HEK293 (cell line): ENCODE measurements around the gene PTPRK.
A peak's percentile ranks its signal among the peaks of the same experiment; 100 is the strongest.

ENCODE experiments used
- CTCF ChIA-PET: fragments of 350-600 bp; formaldehyde crosslinking; extraction: SDS; loops from one replicate; lab custom pipeline; 2021; ENCODE audit warnings: antibody characterized with exemption; lab: Yijun Ruan, JAX
- POLR2A ChIA-PET: fragments of 300-600 bp; formaldehyde crosslinking; extraction: SDS; loops from one replicate; lab custom pipeline; 2020; ENCODE audit warnings: antibody characterized with exemption, inconsistent platforms; lab: Yijun Ruan, JAX
- H3K27ac ChIP-seq: fragments of 200-500 bp; sonication (Bioruptor generic); 2 replicates; pipeline ENCODE4 v1.5.1; 2014; ENCODE audit warnings: low read depth, low read length, control low read depth, inconsistent platforms; ENCODE audit errors: extremely low read depth
- H3K36me3 ChIP-seq, 2 experiments: fragments of 200-500 bp in 1 of 2; sonication (Bioruptor generic) in 1 of 2; 1 replicate in 1 of 2; 2 replicates in 1 of 2; pipeline ENCODE4 v1.5.1; 2014 to 2017; ENCODE audit warnings: inconsistent platforms in 2 of 2, low read length in 2 of 2; ENCODE audit not compliant: control insufficient read depth in 2 of 2, insufficient read depth in 1 of 2
- H3K4me1 ChIP-seq: fragments of 200-500 bp; sonication (Bioruptor generic); 2 replicates; pipeline ENCODE4 v1.5.1; 2014; ENCODE audit warnings: mild to moderate bottlenecking, low read length, inconsistent platforms; ENCODE audit not compliant: control insufficient read depth, insufficient read depth
- H3K4me3 ChIP-seq: 2 replicates; pipeline ENCODE4 v1.5.1; 2011; ENCODE audit warnings: low read depth, mild to moderate bottlenecking, control low read depth, low read length, moderate library complexity
- H3K9me3 ChIP-seq: fragments of 200-500 bp; sonication (Bioruptor generic); 2 replicates; pipeline ENCODE4 v1.5.1; 2014; ENCODE audit warnings: low read depth, low read length, inconsistent platforms; ENCODE audit not compliant: control insufficient read depth, insufficient read depth
- GLI2 ChIP-seq: fragments of 450-650 bp; formaldehyde crosslinking; IDR thresholded peaks from 2 replicates; pipeline ENCODE4; 2017; ENCODE audit warnings: missing biosample characterization, missing genetic modification characterization, low read depth, borderline replicate concordance
- KLF8 ChIP-seq: fragments of 450-650 bp; formaldehyde crosslinking; IDR thresholded peaks from 2 replicates; pipeline ENCODE4 v1.5.1; 2016; ENCODE audit warnings: missing biosample characterization, missing genetic modification characterization
- PRDM1 ChIP-seq: fragments of 450-650 bp; formaldehyde crosslinking; IDR thresholded peaks from 2 replicates; pipeline ENCODE4; 2016; ENCODE audit warnings: missing biosample characterization, missing genetic modification characterization
- SP7 ChIP-seq: fragments of 450-650 bp; formaldehyde crosslinking; IDR thresholded peaks from 2 replicates; pipeline ENCODE4 v1.5.1; 2016; ENCODE audit warnings: missing biosample characterization, missing genetic modification characterization
- TRIM28 ChIP-seq: IDR thresholded peaks from 2 replicates; pipeline ENCODE4 v1.6.1; 2011; ENCODE audit warnings: low read length, control low read depth, borderline replicate concordance
- ZBTB1 ChIP-seq: fragments of 450-650 bp; formaldehyde crosslinking; IDR thresholded peaks from 2 replicates; pipeline ENCODE4 v1.5.1; 2016; ENCODE audit warnings: missing biosample characterization, missing genetic modification characterization
- ZBTB21 ChIP-seq: fragments of 450-650 bp; formaldehyde crosslinking; IDR thresholded peaks from 2 replicates; pipeline ENCODE4 v1.5.1; 2017; ENCODE audit warnings: missing biosample characterization, missing genetic modification characterization
- ZIC2 ChIP-seq: fragments of 450-650 bp; formaldehyde crosslinking; IDR thresholded peaks from 2 replicates; pipeline ENCODE4 v1.5.1; 2016; ENCODE audit warnings: missing biosample characterization, missing genetic modification characterization
- ZNF174 ChIP-seq: fragments of 450-650 bp; formaldehyde crosslinking; IDR thresholded peaks from 2 replicates; pipeline ENCODE4 v1.5.0; 2017; ENCODE audit warnings: missing biosample characterization, mild to moderate bottlenecking, missing genetic modification characterization
- ZNF311 ChIP-seq: fragments of 450-650 bp; formaldehyde crosslinking; IDR thresholded peaks from 2 replicates; pipeline ENCODE4 v1.5.1; 2017; ENCODE audit warnings: missing biosample characterization, missing genetic modification characterization, borderline replicate concordance
- ZNF335 ChIP-seq: fragments of 450-650 bp; formaldehyde crosslinking; conservative IDR thresholded peaks from 2 replicates; pipeline ENCODE4 v1.5.1; 2016; ENCODE audit warnings: missing biosample characterization, missing genetic modification characterization
- ZNF354C ChIP-seq: fragments of 450-650 bp; formaldehyde crosslinking; IDR thresholded peaks from 2 replicates; pipeline ENCODE4 v1.5.1; 2016; ENCODE audit warnings: missing biosample characterization, missing genetic modification characterization, low read depth, borderline replicate concordance
- ZNF366 ChIP-seq: fragments of 450-650 bp; formaldehyde crosslinking; conservative IDR thresholded peaks from 2 replicates; pipeline ENCODE4 v1.5.1; 2016; ENCODE audit warnings: missing biosample characterization, missing genetic modification characterization
- ZNF404 ChIP-seq: fragments of 450-650 bp; formaldehyde crosslinking; IDR thresholded peaks from 2 replicates; pipeline ENCODE4 v1.5.1; 2017; ENCODE audit warnings: missing biosample characterization, missing genetic modification characterization
- ZNF521 ChIP-seq: fragments of 450-650 bp; formaldehyde crosslinking; IDR thresholded peaks from 2 replicates; pipeline ENCODE4 v1.5.1; 2017; ENCODE audit warnings: missing biosample characterization, mild to moderate bottlenecking, missing genetic modification characterization
- ZNF658 ChIP-seq: fragments of 450-650 bp; formaldehyde crosslinking; IDR thresholded peaks from 2 replicates; pipeline ENCODE4; 2016; ENCODE audit warnings: missing biosample characterization, missing genetic modification characterization
- ZNF768 ChIP-seq: fragments of 450-650 bp; formaldehyde crosslinking; IDR thresholded peaks from 2 replicates; pipeline ENCODE4 v1.5.1; 2018; ENCODE audit warnings: missing biosample characterization, mild to moderate bottlenecking, missing genetic modification characterization
- ZNF791 ChIP-seq: fragments of 450-650 bp; formaldehyde crosslinking; IDR thresholded peaks from 2 replicates; pipeline ENCODE4 v1.5.1; 2016; ENCODE audit warnings: missing biosample characterization, missing genetic modification characterization
- ZNF843 ChIP-seq: fragments of 450-650 bp; formaldehyde crosslinking; IDR thresholded peaks from 2 replicates; pipeline ENCODE4 v1.5.1; 2016; ENCODE audit warnings: missing biosample characterization, missing genetic modification characterization
- ZSCAN23 ChIP-seq: fragments of 450-650 bp; formaldehyde crosslinking; IDR thresholded peaks from 2 replicates; pipeline ENCODE4 v1.5.1; 2016; ENCODE audit warnings: missing biosample characterization, missing genetic modification characterization
- TF ChIP-seq, protein P1 (sequence below): fragments of 450-650 bp; formaldehyde crosslinking; IDR thresholded peaks from 2 replicates; pipeline ENCODE4 v1.5.1; 2016; ENCODE audit warnings: missing biosample characterization, missing genetic modification characterization, low read depth
- TF ChIP-seq, protein P2 (sequence below): fragments of 450-650 bp; formaldehyde crosslinking; IDR thresholded peaks from 2 replicates; pipeline ENCODE4 v1.5.1; 2016; ENCODE audit warnings: missing biosample characterization, missing genetic modification characterization
- TF ChIP-seq, protein P3 (sequence below): fragments of 450-650 bp; formaldehyde crosslinking; IDR thresholded peaks from 2 replicates; pipeline ENCODE4 v1.5.1; 2016; ENCODE audit warnings: missing biosample characterization, missing genetic modification characterization
- TF ChIP-seq, protein P4 (sequence below): fragments of 450-650 bp; formaldehyde crosslinking; IDR thresholded peaks from 2 replicates; pipeline ENCODE4 v1.5.1; 2016; ENCODE audit warnings: missing biosample characterization, missing genetic modification characterization
- TF ChIP-seq, protein P5 (sequence below): fragments of 450-650 bp; formaldehyde crosslinking; IDR thresholded peaks from 2 replicates; pipeline ENCODE4 v1.5.1; 2016; ENCODE audit warnings: missing biosample characterization, missing genetic modification characterization

The PTPRK gene

DNA sequence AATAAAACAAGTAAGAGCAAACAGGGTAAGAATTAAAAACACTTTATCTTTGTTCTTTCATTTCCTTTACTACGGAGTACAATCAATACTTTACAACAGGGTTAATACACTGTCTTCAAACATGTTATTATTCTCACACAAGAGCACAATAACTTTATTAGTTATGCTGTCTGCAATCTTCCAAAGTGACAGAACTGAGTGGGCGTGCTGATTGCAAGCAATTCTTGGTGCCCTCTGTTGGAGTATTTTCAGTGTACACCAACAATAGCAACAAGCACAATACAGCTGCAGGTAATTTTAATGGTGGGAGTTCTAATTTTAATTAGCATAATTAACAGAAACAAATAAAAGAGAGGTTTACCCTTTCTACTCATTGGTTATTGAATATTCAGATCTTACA is 33.9 kb upstream of the PTPRK start (continued):
- TF ChIP-seq ZIC2 (tag by site-specific recombination) (no peak), ZNF658 (no peak), ZNF311 (no peak), SP7 (tag by site-specific recombination) (no peak), TRIM28 (no peak), ZNF791 (no peak), ZNF174 (tag by site-specific recombination) (no peak), ZSCAN23 (no peak), ZNF843 (no peak), KLF8 (no peak)
- TF ChIP-seq, protein P1, sequence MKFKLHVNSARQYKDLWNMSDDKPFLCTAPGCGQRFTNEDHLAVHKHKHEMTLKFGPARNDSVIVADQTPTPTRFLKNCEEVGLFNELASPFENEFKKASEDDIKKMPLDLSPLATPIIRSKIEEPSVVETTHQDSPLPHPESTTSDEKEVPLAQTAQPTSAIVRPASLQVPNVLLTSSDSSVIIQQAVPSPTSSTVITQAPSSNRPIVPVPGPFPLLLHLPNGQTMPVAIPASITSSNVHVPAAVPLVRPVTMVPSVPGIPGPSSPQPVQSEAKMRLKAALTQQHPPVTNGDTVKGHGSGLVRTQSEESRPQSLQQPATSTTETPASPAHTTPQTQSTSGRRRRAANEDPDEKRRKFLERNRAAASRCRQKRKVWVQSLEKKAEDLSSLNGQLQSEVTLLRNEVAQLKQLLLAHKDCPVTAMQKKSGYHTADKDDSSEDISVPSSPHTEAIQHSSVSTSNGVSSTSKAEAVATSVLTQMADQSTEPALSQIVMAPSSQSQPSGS (tag by site-specific recombination): no peak

DNA sequence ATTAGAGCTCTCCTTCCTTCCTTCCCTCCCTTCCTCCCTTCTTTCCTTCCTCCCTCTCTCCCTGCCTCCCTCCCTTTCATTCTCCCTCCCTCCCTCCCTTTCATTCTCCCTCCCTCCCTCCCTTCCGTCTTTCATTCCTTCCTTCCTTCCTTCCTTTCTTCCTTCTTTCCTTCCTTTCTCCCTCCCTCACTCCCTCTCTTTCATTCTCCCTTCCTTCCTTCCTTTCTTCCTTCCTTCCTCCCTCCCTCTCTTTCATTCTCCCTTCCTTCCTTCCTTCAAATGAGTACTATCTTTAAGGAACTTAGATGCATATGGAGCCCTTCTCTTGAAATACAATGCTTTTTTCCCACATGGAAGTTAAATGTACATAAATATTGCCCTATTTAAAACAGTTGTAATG is 20.9 kb upstream of the PTPRK start:
- ChIA-PET POLR2A (no interaction called here), CTCF (interaction anchor here (0.6 kb wide), 1 partner anchor 948 kb away, joined by 3 read pairs; no protein-coding TSS in a partner anchor)
- peaks cover 5% of the 10 kb centered on the region; the same call in 1 of the 2 replicates for H3K4me1 ChIP-seq
- no peaks in the 10 kb centered on the region for H3K9me3 ChIP-seq
- TF ChIP-seq, protein P2, sequence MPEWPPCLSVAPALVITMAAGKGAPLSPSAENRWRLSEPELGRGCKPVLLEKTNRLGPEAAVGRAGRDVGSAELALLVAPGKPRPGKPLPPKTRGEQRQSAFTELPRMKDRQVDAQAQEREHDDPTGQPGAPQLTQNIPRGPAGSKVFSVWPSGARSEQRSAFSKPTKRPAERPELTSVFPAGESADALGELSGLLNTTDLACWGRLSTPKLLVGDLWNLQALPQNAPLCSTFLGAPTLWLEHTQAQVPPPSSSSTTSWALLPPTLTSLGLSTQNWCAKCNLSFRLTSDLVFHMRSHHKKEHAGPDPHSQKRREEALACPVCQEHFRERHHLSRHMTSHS (tag by site-specific recombination): no peak
- TF ChIP-seq PRDM1 (tag by site-specific recombination): no peak
- peak; percentile 59 for TF ChIP-seq ZNF366
- TF ChIP-seq, all 188 proteins: peak for 1
- H3K27ac ChIP-seq: no peak overlapping the region
- no peak overlapping the region for H3K4me3 ChIP-seq
- H3K36me3 ChIP-seq: no peaks in the 10 kb centered on the region

DNA sequence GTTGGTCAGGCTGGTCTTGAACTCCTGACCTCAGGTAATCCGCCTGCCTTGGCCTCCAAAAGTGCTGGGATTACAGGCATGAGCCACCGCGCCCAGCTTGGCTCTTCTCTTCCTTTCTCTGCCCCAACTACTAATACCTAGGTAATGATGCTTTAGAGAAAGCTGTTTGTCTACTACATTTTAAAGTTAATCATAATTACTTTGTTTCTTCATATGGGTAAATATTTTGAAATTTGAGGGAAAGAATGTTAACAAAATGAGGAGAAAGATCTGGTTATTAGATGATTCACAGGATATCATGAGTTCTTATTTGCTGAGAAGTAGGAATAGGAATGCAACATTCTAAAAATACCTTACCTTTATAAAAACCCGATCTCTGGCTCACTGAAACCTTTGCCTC is 18.4 kb upstream of the PTPRK start:
- H3K4me1 ChIP-seq: peaks cover 5% of the 10 kb centered on the region; the same call in 1 of the 2 replicates
- TF ChIP-seq, protein P3, sequence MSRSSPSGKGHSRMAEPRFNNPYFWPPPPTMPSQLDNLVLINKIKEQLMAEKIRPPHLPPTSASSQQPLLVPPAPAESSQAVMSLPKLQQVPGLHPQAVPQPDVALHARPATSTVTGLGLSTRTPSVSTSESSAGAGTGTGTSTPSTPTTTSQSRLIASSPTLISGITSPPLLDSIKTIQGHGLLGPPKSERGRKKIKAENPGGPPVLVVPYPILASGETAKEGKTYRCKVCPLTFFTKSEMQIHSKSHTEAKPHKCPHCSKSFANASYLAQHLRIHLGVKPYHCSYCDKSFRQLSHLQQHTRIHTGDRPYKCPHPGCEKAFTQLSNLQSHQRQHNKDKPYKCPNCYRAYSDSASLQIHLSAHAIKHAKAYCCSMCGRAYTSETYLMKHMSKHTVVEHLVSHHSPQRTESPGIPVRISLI: no peak
- TF ChIP-seq GLI2 (tag by site-specific recombination) (no peak), ZNF335 (tag by site-specific recombination) (no peak), ZBTB1 (no peak), ZNF768 (tag by site-specific recombination) (no peak), ZBTB21 (tag by site-specific recombination) (no peak), ZNF354C (no peak), ZNF521 (tag by site-specific recombination) (no peak), ZNF404 (tag by site-specific recombination) (no peak)
- TF ChIP-seq, protein P4, sequence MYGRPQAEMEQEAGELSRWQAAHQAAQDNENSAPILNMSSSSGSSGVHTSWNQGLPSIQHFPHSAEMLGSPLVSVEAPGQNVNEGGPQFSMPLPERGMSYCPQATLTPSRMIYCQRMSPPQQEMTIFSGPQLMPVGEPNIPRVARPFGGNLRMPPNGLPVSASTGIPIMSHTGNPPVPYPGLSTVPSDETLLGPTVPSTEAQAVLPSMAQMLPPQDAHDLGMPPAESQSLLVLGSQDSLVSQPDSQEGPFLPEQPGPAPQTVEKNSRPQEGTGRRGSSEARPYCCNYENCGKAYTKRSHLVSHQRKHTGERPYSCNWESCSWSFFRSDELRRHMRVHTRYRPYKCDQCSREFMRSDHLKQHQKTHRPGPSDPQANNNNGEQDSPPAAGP (tag by site-specific recombination): no peak
- TF ChIP-seq, protein P5, sequence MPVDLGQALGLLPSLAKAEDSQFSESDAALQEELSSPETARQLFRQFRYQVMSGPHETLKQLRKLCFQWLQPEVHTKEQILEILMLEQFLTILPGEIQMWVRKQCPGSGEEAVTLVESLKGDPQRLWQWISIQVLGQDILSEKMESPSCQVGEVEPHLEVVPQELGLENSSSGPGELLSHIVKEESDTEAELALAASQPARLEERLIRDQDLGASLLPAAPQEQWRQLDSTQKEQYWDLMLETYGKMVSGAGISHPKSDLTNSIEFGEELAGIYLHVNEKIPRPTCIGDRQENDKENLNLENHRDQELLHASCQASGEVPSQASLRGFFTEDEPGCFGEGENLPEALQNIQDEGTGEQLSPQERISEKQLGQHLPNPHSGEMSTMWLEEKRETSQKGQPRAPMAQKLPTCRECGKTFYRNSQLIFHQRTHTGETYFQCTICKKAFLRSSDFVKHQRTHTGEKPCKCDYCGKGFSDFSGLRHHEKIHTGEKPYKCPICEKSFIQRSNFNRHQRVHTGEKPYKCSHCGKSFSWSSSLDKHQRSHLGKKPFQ (tag by site-specific recombination): no peak
- POLR2A ChIA-PET: no interaction called here
- H3K36me3 ChIP-seq: no peaks in the 10 kb centered on the region
- CTCF ChIA-PET: no interaction called here
- H3K27ac ChIP-seq: no peak overlapping the region
- no peak overlapping the region for H3K4me3 ChIP-seq
- no peaks in the 10 kb centered on the region for H3K9me3 ChIP-seq
